Activated naive CD8-positive, alpha-beta T cell treated with anti-CD3 and anti-CD28 coated beads, Interleukin-2, amount 50 U/mL, for 16 hours (primary cell): ENCODE data around the gene TTLL8.

ENCODE experiments used
- DNase-seq: peaks from one replicate; pipeline ENCODE4 v3.0.0-alpha.2; 2020; ENCODE audit warnings: low read depth, low spot score

TTLL8 gene

DNA sequence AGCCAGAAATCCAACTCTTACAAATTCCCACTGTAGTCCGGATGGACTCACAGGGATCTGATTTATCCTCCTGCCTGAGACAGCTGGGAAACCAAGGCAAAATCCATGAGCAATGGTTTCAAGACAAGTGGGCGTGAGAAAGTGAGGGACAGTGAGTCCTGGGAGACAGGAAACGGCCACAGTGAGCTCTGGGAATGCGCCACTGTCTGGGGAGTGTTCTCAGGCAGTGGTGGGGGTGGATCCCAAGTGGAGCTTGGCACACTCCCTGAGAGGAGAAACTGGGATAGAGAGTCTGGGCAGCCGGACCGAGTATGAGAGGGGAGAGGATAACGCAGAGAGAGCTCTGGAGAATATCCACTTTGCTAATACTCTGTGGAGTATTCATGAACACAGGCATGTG, 55.3 kb downstream of the TTLL8 start:
- no peak for DNase-seq

GRCh38 chr22:50001388-50002231, 56.5 kb downstream of the TTLL8 start:
- no peak for DNase-seq

GRCh38 chr22:50000587-50001387, 57.3 kb downstream of the TTLL8 start:
- DNase-seq, result no peak

- DNase-seq, result no peak
These were observed 58.0 kb downstream of the TTLL8 start for GRCh38 chr22:49999946-50000586.

- DNase-seq, result no peak
These were observed 58.8 kb downstream of the TTLL8 start for GRCh38 chr22:49999063-49999945.

DNA sequence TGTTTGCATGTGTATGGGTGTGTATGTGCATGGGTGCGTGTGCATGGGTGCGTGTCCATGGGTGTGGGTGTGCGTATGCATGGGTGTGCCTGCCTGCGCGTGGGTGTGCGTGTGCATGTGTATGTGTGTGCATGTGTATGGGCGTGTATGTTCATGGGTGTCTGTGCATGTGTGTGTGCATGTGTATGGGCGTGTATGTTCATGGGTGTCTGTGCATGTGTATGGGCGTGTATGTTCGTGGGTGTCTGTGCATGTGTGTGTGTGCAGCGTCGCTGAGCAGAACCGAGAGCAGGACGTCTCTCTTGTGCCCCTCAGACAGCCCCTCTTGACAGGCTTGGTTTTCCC, 59.4 kb downstream of the TTLL8 start:
- no peak for DNase-seq

GRCh38 chr22:49997932-49998717, 60.0 kb downstream of the TTLL8 start:
- no peak for DNase-seq

- DNase-seq, result no peak
These were observed 60.9 kb downstream of the TTLL8 start for GRCh38 chr22:49997251-49997599.

DNA sequence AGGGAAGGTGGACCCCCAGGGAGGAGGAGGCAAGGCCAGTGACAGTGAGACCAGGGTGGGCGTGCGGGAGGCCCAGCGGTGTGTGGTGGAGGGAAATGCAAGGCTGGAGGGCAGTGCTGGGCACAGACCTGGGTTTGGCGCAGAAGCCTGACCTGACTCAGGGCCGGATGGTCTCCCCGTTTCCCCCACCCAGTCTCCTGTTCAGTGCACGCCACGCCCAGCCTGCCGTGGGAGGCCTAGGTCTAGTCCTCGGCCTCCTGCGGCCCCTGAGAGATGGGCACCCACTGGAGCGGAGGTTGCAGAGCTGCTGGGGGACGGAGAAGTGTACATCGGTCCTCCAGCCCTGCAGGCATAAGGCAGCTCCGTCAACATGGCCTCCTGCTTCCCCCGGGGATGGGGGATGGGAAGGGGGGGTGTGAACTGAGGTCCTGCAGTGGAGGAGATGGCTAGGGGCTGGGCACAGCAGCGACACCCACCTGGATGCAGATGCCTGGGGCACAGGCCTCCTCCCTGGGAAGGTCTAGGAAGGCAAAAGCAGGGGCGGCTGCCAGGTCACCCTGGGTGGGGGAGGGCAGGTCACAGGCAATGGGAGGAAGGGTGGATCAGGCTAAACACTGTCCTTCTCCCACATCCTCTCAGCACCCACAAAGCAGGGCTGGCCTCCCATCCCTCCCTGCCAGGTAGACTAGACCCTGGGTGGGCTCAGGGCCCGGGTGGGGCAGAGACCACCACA, 61.4 kb downstream of the TTLL8 start:
- DNase-seq, result no peak

GRCh38 chr22:49996119-49996517, 62.0 kb downstream of the TTLL8 start:
- DNase-seq, result no peak

DNA sequence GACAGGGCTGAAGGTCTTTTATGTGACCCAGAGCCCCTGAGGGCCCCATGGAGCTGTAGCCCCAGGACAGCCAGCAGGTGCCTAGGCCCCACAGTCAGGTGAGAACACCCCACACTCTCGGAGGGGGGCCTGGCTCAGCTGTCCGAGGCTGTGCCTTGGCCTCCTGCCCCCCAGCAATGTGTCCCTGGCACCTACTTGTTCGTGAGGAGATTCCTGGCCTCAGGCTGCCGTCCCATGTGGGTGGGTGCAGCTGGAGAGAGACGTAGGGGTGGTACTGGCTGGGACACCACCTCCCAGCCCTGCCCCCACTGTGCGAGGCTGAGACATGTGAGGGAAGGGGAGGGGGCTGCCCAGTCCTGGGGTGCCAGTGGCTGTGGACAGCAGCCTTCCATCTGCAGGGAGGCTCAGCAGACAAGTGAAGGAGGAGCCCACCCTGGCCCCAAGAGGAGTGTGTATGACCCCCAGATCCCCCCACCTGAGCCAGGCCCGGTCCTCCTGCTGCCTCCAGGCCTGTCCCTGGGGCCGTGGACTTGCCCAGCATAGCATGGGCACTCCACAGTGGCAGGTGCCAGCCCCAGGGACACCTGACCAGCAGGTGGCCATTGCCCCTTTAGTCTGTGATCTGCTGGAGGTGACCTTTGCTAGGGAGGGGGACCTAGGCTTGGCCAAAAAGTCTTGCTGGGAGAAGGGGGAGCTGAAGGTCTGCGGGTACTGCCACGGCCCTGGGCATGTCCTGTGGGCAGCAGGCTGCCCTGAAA, 62.6 kb downstream of the TTLL8 start:
- no peak for DNase-seq

GRCh38 chr22:49995041-49995360, 63.1 kb downstream of the TTLL8 start:
- no peak for DNase-seq

DNA sequence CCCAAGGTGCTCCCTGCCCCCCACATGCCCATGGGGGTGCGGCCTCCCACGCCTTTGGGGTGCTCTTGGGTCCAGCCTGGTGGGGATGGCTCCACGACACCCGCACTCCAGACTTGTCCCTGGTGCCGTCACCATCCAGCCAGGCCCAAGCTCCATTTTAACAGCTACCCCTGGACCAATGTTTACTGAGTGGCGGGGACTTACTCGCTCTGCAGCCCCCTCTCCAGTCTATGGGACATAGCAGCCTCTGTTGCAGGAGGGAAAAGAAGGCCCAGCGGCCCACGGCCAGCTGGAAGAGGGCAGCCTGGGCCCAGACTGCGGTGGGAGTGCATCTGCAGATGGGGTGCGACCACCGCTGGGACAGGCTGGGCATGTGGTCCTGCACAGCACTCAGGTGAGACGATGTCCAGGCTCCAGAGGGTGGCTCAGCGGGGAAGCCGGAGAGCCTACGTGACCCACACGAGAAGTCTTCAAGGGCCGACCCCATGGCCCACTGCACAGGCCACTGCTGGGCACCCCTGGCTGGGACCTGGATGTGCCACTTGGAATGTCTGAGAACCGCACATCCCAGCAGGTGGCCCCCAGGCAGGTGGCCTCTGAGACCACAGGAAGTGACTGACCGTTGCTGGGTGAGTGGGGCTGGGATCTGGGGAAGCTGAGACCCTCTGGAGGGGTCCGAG, 63.6 kb downstream of the TTLL8 start:
- DNase-seq, result no peak

DNA sequence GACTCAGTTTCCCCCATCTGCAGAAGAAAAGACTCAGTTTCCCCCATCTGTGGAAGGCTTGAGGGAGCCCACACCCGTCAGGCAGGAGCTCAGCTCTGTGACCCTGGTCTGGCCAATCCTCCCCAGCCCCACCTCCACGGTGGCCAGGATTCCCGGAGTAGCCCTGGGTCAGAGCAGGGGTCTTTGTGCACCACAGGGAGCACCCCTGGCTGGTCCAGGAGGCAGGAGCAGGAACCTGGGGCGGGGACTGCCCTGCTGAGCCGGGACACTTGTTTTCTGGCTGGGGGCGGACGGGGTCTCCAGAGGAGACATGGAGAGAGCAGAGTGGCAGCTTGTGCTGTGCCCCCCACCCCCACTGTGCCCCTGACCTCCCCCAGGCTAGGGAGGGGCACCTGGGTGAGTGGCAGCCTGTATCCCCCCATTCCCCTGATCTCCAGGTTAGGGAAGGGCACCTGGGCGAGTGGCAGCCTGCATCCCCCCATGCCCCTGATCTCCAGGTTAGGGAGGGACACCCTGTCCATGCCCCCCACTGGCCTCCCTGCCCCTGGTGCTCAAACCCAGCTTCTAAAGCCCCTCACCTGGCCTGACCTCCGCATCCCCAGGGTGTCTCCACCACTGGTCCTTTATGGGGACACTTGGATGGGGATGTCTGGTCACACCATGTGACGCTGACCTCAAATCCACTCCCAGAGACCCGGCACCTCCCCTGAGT, 64.3 kb downstream of the TTLL8 start:
- no peak for DNase-seq

DNA sequence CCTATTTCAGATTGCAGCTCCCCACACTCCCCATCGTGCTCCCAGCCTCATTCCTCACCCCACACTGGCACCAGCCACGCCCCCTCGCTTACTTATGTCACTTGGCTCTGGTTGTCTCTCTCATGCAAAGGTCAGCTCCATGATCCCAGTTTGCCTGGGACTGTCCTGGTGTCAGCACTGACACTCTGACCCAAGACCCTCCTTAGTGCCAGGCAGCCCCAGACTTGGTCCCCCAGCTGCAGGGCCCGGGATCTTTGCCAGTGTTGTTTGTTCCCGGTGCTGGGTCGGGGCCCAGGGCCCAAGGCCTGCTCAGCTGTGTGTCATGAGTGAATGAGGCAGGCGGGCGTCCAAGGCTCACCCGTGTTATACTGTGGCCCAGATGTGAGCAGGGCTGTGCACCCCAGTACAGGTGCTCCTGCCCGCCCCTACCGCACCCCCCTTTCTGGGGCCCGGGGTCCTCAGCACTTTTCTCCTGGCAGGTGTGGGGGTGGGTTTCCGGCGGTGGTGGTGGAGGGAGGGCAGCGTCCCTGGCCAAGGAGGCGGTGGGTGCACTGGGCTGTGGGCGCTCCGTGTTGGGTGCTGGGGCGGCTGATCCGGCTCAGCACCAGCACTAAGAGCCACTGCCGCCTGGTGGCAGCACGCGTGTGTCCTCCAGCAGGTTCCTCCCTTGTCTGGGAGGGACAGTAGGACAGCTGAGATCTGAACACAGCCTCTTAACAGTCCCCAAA, 65.0 kb downstream of the TTLL8 start:
- DNase-seq, result peak; percentile 35

DNA sequence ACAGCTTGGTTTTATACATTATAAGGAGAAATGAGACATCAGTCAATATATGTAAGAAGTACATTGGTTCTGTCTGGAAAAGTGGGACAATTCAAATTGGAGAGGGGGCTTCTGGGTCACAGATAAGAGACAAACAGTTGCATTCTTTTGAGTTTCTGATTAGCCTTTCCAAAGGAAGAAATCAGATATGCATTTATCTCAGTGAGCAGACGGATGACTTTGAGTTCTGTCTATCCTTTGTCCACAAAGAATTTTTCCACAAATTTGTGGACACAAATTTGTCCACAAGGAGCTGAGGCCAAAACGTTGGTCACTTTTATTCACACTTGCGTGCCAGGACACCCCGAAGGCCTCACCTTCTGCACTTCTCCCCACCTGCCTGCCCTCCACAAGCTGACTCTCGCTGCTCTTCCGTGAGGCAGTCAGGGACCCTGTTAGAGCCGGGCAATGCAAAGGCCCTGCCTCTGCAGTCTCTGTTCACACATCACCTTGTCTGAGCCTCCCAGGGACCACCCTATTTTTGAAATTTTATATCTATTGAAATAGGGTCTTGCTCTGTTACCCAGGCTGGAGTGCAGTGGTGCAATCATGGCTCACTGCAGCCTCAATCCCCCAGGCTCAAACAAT, 66.1 kb downstream of the TTLL8 start:
- DNase-seq, result no peak

- DNase-seq, result no peak
These were observed 66.9 kb downstream of the TTLL8 start for GRCh38 chr22:49991167-49991566.
